DND-41 (cell line): ENCODE results near the gene SLC66A2.

ENCODE experiments used
- ATAC-seq: fragments of 200-7000 bp; cut with Tn5 transposase; 3 replicates; pipeline ENCODE4 v1.9.1; 2021; ENCODE audit warnings: low read depth; ENCODE audit not compliant: insufficient read depth
- DNase-seq: peaks from one replicate; pipeline ENCODE4 v3.0.0-alpha.2; 2020
- H2AFZ ChIP-seq: 2 replicates; pipeline ENCODE4 v1.6.0; 2012; ENCODE audit warnings: low read depth, low read length
- H3K27ac ChIP-seq: 2 replicates; pipeline ENCODE4 v1.5.1; 2012; ENCODE audit warnings: low read length, inconsistent platforms
- H3K27me3 ChIP-seq: fragments of 200-600 bp; sonication (generic); 2 replicates; pipeline ENCODE4 v1.6.0; 2012; ENCODE audit warnings: low read length, mild to moderate bottlenecking, inconsistent platforms; ENCODE audit not compliant: insufficient read depth, poor library complexity
- H3K36me3 ChIP-seq: 2 replicates; pipeline ENCODE4 v1.5.1; 2012; ENCODE audit warnings: low read length, inconsistent platforms; ENCODE audit not compliant: insufficient read depth
- H3K4me1 ChIP-seq: 2 replicates; pipeline ENCODE4 v1.5.1; 2012; ENCODE audit warnings: mild to moderate bottlenecking, low read length; ENCODE audit not compliant: insufficient read depth
- H3K4me2 ChIP-seq: 2 replicates; pipeline ENCODE4 v1.6.0; 2012; ENCODE audit warnings: mild to moderate bottlenecking, moderate library complexity, low read length, inconsistent platforms; ENCODE audit not compliant: insufficient read depth
- H3K4me3 ChIP-seq, 2 experiments: fragments of 200-600 bp in 1 of 2; shearing (Covaris generic) in 1 of 2; 2 replicates each; pipeline ENCODE4 v1.5.1; 2012 to 2016; ENCODE audit warnings: inconsistent platforms in 2 of 2, low read length in 2 of 2, mild to moderate bottlenecking in 2 of 2, low read depth in 1 of 2, moderate library complexity in 1 of 2
- H3K79me2 ChIP-seq: 2 replicates; pipeline ENCODE4 v1.6.0; 2012; ENCODE audit warnings: low read length, inconsistent platforms; ENCODE audit not compliant: insufficient read depth
- H3K9ac ChIP-seq: 2 replicates; pipeline ENCODE4 v1.6.0; 2012; ENCODE audit warnings: low read depth, mild to moderate bottlenecking, inconsistent platforms, low read length, moderate library complexity
- H3K9me3 ChIP-seq: 2 replicates; pipeline ENCODE4 v1.5.1; 2012; ENCODE audit warnings: low read length, moderate library complexity, mild to moderate bottlenecking, inconsistent platforms; ENCODE audit not compliant: insufficient read depth, severe bottlenecking
- H4K20me1 ChIP-seq: 2 replicates; pipeline ENCODE4 v1.6.0; 2012; ENCODE audit warnings: low read length; ENCODE audit not compliant: insufficient read depth
- EZH2 ChIP-seq: IDR thresholded peaks from 3 replicates; pipeline ENCODE4 v1.6.1; 2012; ENCODE audit warnings: borderline replicate concordance, low read depth, mild to moderate bottlenecking, moderate library complexity, low read length, inconsistent platforms; ENCODE audit not compliant: severe bottlenecking
- TF ChIP-seq, protein P1 (sequence below): IDR thresholded peaks from 2 replicates; pipeline ENCODE4 v1.5.1; 2012; ENCODE audit warnings: borderline replicate concordance, low read length, moderate library complexity, mild to moderate bottlenecking; ENCODE audit not compliant: poor library complexity, severe bottlenecking; ENCODE audit errors: extremely low read depth

Gene SLC66A2

DNA sequence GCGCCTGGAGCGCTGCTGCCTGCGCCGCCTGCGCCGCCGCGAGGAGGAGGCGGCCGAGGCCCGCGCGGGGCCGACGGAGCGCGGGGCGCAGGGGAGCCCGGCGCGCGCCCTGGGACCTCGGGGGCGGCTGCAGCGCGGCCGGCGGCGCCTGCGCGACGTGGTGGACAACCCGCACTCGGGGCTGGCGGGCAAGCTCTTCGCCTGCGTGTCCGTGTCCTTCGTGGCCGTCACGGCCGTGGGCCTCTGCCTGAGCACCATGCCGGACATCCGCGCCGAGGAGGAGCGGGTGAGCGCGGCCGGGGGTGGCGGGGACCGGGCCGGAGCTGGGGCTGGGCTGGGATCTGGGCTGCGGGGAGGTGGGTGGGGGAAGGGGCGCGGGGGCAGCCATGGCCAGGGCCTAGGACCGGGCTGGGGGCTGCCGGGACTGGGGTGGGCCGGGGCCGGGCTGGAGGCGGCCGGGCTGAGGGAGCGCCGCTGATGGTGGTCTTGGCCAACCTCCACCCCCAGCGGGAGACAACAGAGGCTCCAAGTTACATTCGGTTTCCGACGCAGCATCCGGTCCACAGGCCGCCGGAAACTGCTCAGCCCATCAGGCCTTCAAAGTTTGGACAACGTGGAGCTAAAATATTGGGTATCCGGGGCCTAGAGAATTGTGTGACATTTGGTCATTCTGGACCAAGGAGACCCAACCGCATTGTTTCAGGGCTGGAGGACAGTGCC lies 87.3 kb downstream of the SLC66A2 start:
- no peak for TF ChIP-seq EZH2
- TF ChIP-seq, protein P1, sequence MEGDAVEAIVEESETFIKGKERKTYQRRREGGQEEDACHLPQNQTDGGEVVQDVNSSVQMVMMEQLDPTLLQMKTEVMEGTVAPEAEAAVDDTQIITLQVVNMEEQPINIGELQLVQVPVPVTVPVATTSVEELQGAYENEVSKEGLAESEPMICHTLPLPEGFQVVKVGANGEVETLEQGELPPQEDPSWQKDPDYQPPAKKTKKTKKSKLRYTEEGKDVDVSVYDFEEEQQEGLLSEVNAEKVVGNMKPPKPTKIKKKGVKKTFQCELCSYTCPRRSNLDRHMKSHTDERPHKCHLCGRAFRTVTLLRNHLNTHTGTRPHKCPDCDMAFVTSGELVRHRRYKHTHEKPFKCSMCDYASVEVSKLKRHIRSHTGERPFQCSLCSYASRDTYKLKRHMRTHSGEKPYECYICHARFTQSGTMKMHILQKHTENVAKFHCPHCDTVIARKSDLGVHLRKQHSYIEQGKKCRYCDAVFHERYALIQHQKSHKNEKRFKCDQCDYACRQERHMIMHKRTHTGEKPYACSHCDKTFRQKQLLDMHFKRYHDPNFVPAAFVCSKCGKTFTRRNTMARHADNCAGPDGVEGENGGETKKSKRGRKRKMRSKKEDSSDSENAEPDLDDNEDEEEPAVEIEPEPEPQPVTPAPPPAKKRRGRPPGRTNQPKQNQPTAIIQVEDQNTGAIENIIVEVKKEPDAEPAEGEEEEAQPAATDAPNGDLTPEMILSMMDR: no peak
- H3K9ac ChIP-seq: no peak overlapping the region
- no peak for ATAC-seq

DNA sequence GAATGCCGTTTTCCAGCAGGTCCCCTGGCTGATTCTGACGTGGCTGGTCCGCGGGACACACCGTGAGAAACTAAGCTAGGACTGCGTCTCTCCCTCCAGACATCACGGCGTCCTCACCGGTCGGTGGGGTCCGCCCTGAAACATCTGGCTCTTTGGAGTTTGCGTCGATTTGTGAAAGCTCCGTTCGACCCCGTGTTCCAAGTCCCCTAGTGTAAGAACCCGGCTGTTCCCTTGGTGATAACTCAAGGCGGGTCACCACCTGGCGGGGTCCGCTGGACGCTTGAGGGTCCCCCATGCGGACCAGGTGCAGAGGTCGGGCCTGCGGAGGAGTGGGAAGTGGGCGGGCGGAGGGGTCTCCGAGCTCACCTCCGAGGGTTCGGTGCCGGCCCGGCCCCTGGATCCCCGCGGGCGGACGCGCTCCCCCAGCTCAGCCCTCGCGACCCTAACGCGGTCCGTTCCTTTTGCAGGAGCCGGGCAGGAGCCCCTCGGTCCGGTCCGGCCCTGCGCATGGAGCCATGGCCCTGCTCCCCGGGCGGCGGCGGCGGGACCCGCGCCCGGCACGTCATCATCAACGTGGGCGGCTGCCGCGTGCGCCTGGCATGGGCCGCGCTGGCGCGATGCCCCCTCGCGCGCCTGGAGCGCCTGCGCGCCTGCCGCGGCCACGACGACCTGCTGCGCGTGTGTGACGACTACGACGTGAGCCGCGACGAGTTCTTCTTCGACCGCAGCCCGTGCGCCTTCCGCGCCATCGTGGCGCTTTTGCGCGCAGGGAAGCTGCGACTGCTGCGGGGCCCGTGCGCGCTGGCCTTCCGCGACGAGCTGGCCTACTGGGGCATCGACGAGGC lies 88.1 kb downstream of the SLC66A2 start:
- no peak overlapping the region for H3K9ac ChIP-seq
- ATAC-seq: no peak
- H4K20me1 ChIP-seq: no peaks in the 10 kb centered on the region
- DNase-seq: no peak
- H3K4me2 ChIP-seq: no peak overlapping the region
- H2AFZ ChIP-seq: no peak overlapping the region
- no peaks in the 10 kb centered on the region for H3K4me1 ChIP-seq
- no peak overlapping the region for H3K4me3 ChIP-seq
- H3K27me3 ChIP-seq: no peaks in the 10 kb centered on the region
- no peaks in the 10 kb centered on the region for H3K79me2 ChIP-seq
- H3K36me3 ChIP-seq: no peaks in the 10 kb centered on the region
- H3K27ac ChIP-seq: no peak overlapping the region
- no peaks in the 10 kb centered on the region for H3K9me3 ChIP-seq
- TF ChIP-seq, protein P1: no peak
- no peak for TF ChIP-seq EZH2

More for the DNA sequence above, 87.3 kb downstream of the SLC66A2 start:
- no peaks in the 10 kb centered on the region for H4K20me1 ChIP-seq
- no peak overlapping the region for H3K4me3 ChIP-seq
- H3K9me3 ChIP-seq: no peaks in the 10 kb centered on the region
- H3K79me2 ChIP-seq: no peaks in the 10 kb centered on the region
- H3K4me2 ChIP-seq: no peak overlapping the region
- H2AFZ ChIP-seq: no peak overlapping the region
- DNase-seq: no peak
- no peaks in the 10 kb centered on the region for H3K4me1 ChIP-seq
- no peaks in the 10 kb centered on the region for H3K27me3 ChIP-seq
- no peak overlapping the region for H3K27ac ChIP-seq
- no peaks in the 10 kb centered on the region for H3K36me3 ChIP-seq

DNA sequence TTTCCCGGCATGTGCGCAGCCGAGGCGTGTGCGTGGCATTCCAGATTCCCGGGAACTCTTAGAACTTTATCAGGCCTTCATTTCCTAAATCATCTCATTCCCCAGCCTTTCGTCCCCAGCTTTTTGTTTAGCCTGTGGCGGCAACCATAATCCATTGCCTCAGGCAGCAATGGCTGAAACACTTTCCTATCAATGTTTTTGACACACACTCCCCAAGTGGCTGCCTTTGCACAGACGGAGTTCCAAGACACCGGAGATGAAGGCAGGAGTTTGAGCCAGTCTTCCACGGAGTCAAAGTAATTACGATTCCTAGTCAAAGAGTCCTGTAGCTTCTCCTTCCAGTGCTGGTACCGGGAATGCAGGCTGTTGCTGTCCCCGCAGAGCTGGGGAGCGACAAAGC lies 88.9 kb downstream of the SLC66A2 start:
- no peak overlapping the region for H3K4me3 ChIP-seq
- H3K4me1 ChIP-seq: no peaks in the 10 kb centered on the region
- H3K9me3 ChIP-seq: no peaks in the 10 kb centered on the region
- no peak for TF ChIP-seq EZH2
- TF ChIP-seq, protein P1: no peak
- H4K20me1 ChIP-seq: no peaks in the 10 kb centered on the region
- no peak overlapping the region for H3K27ac ChIP-seq
- no peak overlapping the region for H3K9ac ChIP-seq
- no peaks in the 10 kb centered on the region for H3K27me3 ChIP-seq
- H3K4me2 ChIP-seq: no peak overlapping the region
- ATAC-seq (no peak), DNase-seq (no peak)
- H2AFZ ChIP-seq: no peak overlapping the region
- no peaks in the 10 kb centered on the region for H3K36me3 ChIP-seq
- H3K79me2 ChIP-seq: no peaks in the 10 kb centered on the region
